NCI-H1694 treated with DMSO at 0.1 percent for 48 hours (cell line): ENCODE data around the gene NHSL2.
"Not testable (repeated sequence)": the region's sequence is repeated elsewhere in the genome, so short reads cannot be mapped to it uniquely, and the experiment has no call there.

Experiments used
- DNase-seq: peaks from one replicate; lab custom pipeline; 2025; lab: John Stamatoyannopoulos, UW

The NHSL2 gene

GRCh38 chrX:72130156-72130761 lies 219.6 kb downstream of the NHSL2 start:
- DNase-seq: no peak

- no peak for DNase-seq
Observed at GRCh38 chrX:72130762-72131250, 220.2 kb downstream of the NHSL2 start.

- DNase-seq: peak; percentile 89
Observed at GRCh38 chrX:72131317-72132294, 221.0 kb downstream of the NHSL2 start, which contains the start of gene RTL5. RTL5 (minus strand) TSS chrX:72131915.

- DNase-seq: no peak
Observed at GRCh38 chrX:72132456-72132855, 221.8 kb downstream of the NHSL2 start.

GRCh38 chrX:72133851-72134546 lies 223.4 kb downstream of the NHSL2 start:
- DNase-seq: no peak

GRCh38 chrX:72137846-72138495 lies 227.3 kb downstream of the NHSL2 start:
- DNase-seq: peak; percentile 28

- no peak for DNase-seq
Observed at GRCh38 chrX:72139538-72139937, 228.9 kb downstream of the NHSL2 start.

GRCh38 chrX:72141372-72142004 lies 230.8 kb downstream of the NHSL2 start:
- no peak for DNase-seq

- DNase-seq: peak; percentile 97
Observed at GRCh38 chrX:72142094-72142793, 231.6 kb downstream of the NHSL2 start.

GRCh38 chrX:72142794-72143608 lies 232.4 kb downstream of the NHSL2 start:
- DNase-seq: peak; percentile 65

- DNase-seq: no peak
Observed at GRCh38 chrX:72143609-72143907, 232.9 kb downstream of the NHSL2 start.

- DNase-seq: no peak
Observed at GRCh38 chrX:72145181-72145580, 234.5 kb downstream of the NHSL2 start.

- DNase-seq: no peak
Observed at GRCh38 chrX:72146527-72146926, 235.9 kb downstream of the NHSL2 start.

GRCh38 chrX:72158773-72159172 lies 248.1 kb downstream of the NHSL2 start:
- DNase-seq: no peak

- no peak for DNase-seq
Observed at GRCh38 chrX:72159769-72160168, 249.1 kb downstream of the NHSL2 start.

- DNase-seq: no peak
Observed at GRCh38 chrX:72165551-72165950, 254.9 kb downstream of the NHSL2 start.

- DNase-seq: no peak
Observed at GRCh38 chrX:72169008-72169728, 258.5 kb downstream of the NHSL2 start.

- DNase-seq: not testable (repeated sequence)
Observed at GRCh38 chrX:72176289-72176688, 265.6 kb downstream of the NHSL2 start.

GRCh38 chrX:72176981-72177380 lies 266.3 kb downstream of the NHSL2 start:
- DNase-seq: no peak
